MM.1S (cell line): ENCODE results near the gene ADGRG2.

Experiments used
- DNase-seq: peaks from one replicate; pipeline ENCODE4 v3.0.0-alpha.2; 2015
- H2AFZ ChIP-seq: fragments of 300-600 bp; sonication (generic); 2 replicates; pipeline ENCODE4 v1.6.0; 2016; ENCODE audit warnings: antibody characterized with exemption, low read length
- H3F3A ChIP-seq: fragments of 300-600 bp; sonication (generic); 2 replicates; pipeline ENCODE4 v1.6.1; 2016; ENCODE audit warnings: mild to moderate bottlenecking, antibody characterized with exemption, low read length, moderate library complexity, mixed read lengths; ENCODE audit not compliant: insufficient read depth
- H3K27ac ChIP-seq: fragments of 300-600 bp; sonication (generic); 2 replicates; pipeline ENCODE4 v1.5.1; 2016; ENCODE audit warnings: mild to moderate bottlenecking, low read length
- H3K27me3 ChIP-seq: fragments of 300-600 bp; sonication (generic); replicated peaks from 2 replicates; pipeline ENCODE4 v1.6.0; 2016; ENCODE audit warnings: low read length; ENCODE audit not compliant: insufficient read depth
- H3K36me3 ChIP-seq: fragments of 300-600 bp; sonication (generic); replicated peaks from 2 replicates; pipeline ENCODE4 v1.6.1; 2016; ENCODE audit warnings: mild to moderate bottlenecking, low read length, mixed read lengths; ENCODE audit not compliant: insufficient read depth
- H3K4me1 ChIP-seq: fragments of 300-600 bp; sonication (generic); 2 replicates; pipeline ENCODE4 v1.6.1; 2016; ENCODE audit warnings: low read length, mixed read lengths
- H3K4me2 ChIP-seq: fragments of 300-600 bp; sonication (generic); 2 replicates; pipeline ENCODE4 v1.6.0; 2016; ENCODE audit warnings: low read depth, low read length
- H3K4me3 ChIP-seq: fragments of 300-600 bp; sonication (generic); 2 replicates; pipeline ENCODE4 v1.5.1; 2016; ENCODE audit warnings: low read length, mixed read lengths
- H3K79me2 ChIP-seq: fragments of 300-600 bp; sonication (generic); 2 replicates; pipeline ENCODE4 v1.6.1; 2016; ENCODE audit warnings: mixed run types, low read length, mixed read lengths
- H3K9ac ChIP-seq: fragments of 300-600 bp; sonication (generic); 2 replicates; pipeline ENCODE4 v1.6.1; 2016; ENCODE audit warnings: low read length, mixed read lengths
- H3K9me2 ChIP-seq: fragments of 300-600 bp; sonication (generic); replicated peaks from 2 replicates; pipeline ENCODE4 v1.6.1; 2016; ENCODE audit warnings: mild to moderate bottlenecking, low read length, mixed read lengths; ENCODE audit not compliant: insufficient read depth
- H3K9me3 ChIP-seq: fragments of 300-600 bp; sonication (generic); replicated peaks from 2 replicates; pipeline ENCODE4 v1.6.1; 2016; ENCODE audit warnings: mild to moderate bottlenecking, low read length, mixed read lengths; ENCODE audit not compliant: insufficient read depth
- H4K20me1 ChIP-seq: fragments of 300-600 bp; sonication (generic); 2 replicates; pipeline ENCODE4 v1.6.1; 2016; ENCODE audit warnings: mild to moderate bottlenecking, low read length, moderate library complexity, mixed read lengths; ENCODE audit not compliant: insufficient read depth
- CTCF ChIP-seq: fragments of 300-600 bp; sonication (generic); IDR thresholded peaks from 2 replicates; pipeline ENCODE4 v1.5.1; 2016; ENCODE audit warnings: antibody characterized with exemption, low read length, mixed read lengths
- EZH2 ChIP-seq: fragments of 300-600 bp; sonication (generic); optimal IDR thresholded peaks from 2 replicates; pipeline ENCODE3; 2017; ENCODE audit warnings: low read depth, mild to moderate bottlenecking, antibody characterized with exemption, low read length, mixed read lengths
- EZH2phosphoT487 ChIP-seq: fragments of 300-600 bp; sonication (generic); IDR thresholded peaks from 2 replicates; pipeline ENCODE4 v1.6.1; 2018; ENCODE audit warnings: antibody characterized with exemption, low read length

The ADGRG2 gene

GRCh38 chrX:18955676-18956075, 166.6 kb downstream of the ADGRG2 start:
- Histone ChIP-seq H3K9me3 (no peaks in the 10 kb centered on the region), H3K79me2 (no peaks in the 10 kb centered on the region), H4K20me1 (no peaks in the 10 kb centered on the region), H3K4me3 (no peak overlapping the region), H3K27ac (no peak overlapping the region), H2AFZ (no peak overlapping the region), H3K4me2 (no peak overlapping the region), H3K9ac (no peak overlapping the region), H3K4me1 (no peaks in the 10 kb centered on the region), H3K9me2 (no peaks in the 10 kb centered on the region), H3K36me3 (no peaks in the 10 kb centered on the region), H3K27me3 (no peaks in the 10 kb centered on the region), H3F3A (no peaks in the 10 kb centered on the region)
- TF ChIP-seq EZH2 = no peak
- no peak for TF ChIP-seq CTCF
- no peak for DNase-seq

GRCh38 chrX:18951032-18951431, 171.2 kb downstream of the ADGRG2 start:
- Histone ChIP-seq H2AFZ (no peak overlapping the region), H3K36me3 (no peaks in the 10 kb centered on the region), H3K79me2 (no peaks in the 10 kb centered on the region), H3K9me3 (no peaks in the 10 kb centered on the region), H3K27ac (no peak overlapping the region), H4K20me1 (no peaks in the 10 kb centered on the region), H3K9ac (no peak overlapping the region), H3F3A (no peaks in the 10 kb centered on the region), H3K4me3 (no peak overlapping the region), H3K4me2 (no peak overlapping the region), H3K9me2 (no peaks in the 10 kb centered on the region), H3K27me3 (no peaks in the 10 kb centered on the region), H3K4me1 (no peaks in the 10 kb centered on the region)
- no peak for DNase-seq
- TF ChIP-seq CTCF = no peak

- no peak overlapping the region for H2AFZ ChIP-seq
- no peaks in the 10 kb centered on the region for H3K9me2 ChIP-seq
- H3K79me2 ChIP-seq = no peaks in the 10 kb centered on the region
- no peaks in the 10 kb centered on the region for H4K20me1 ChIP-seq
- no peak overlapping the region for H3K4me3 ChIP-seq
- H3K27ac ChIP-seq = no peak overlapping the region
- H3K4me2 ChIP-seq = no peak overlapping the region
- no peaks in the 10 kb centered on the region for H3K27me3 ChIP-seq
- no peaks in the 10 kb centered on the region for H3K4me1 ChIP-seq
- H3K36me3 ChIP-seq = no peaks in the 10 kb centered on the region
- DNase-seq = no peak
- H3K9me3 ChIP-seq = no peaks in the 10 kb centered on the region
- no peaks in the 10 kb centered on the region for H3F3A ChIP-seq
- no peak overlapping the region for H3K9ac ChIP-seq
- TF ChIP-seq EZH2 (no peak), EZH2phosphoT487 (no peak), CTCF (no peak)
Measured at GRCh38 chrX:18949944-18950301, 172.3 kb downstream of the ADGRG2 start.
